Smooth muscle cell (in vitro differentiated cells): ENCODE results near the gene SCN3B. TPM values are rescaled to one million over a fixed set of nuclear protein-coding genes. Genes with fewer than 3 reads are reported as not detected.

ENCODE experiments used
- DNase-seq: peaks from one replicate; lab custom pipeline; 2025; ENCODE audit not compliant: unreplicated experiment; lab: John Stamatoyannopoulos, UW
- H2AFZ ChIP-seq: fragments of 200-600 bp; sonication (generic); 2 replicates; pipeline ENCODE4 v1.6.0; 2016; ENCODE audit warnings: antibody characterized with exemption, low read depth, mild to moderate bottlenecking
- H3F3A ChIP-seq: fragments of 200-600 bp; sonication (generic); 2 replicates; pipeline ENCODE4 v1.6.0; 2017; ENCODE audit warnings: antibody characterized with exemption, low read depth
- H3K27ac ChIP-seq: fragments of 200-600 bp; sonication (generic); 2 replicates; pipeline ENCODE4 v1.5.1; 2016; ENCODE audit warnings: low read depth, mild to moderate bottlenecking
- H3K27me3 ChIP-seq: fragments of 200-600 bp; sonication (generic); 2 replicates; pipeline ENCODE4 v1.6.1; 2016; ENCODE audit warnings: low read depth, mild to moderate bottlenecking
- H3K36me3 ChIP-seq: fragments of 200-600 bp; sonication (generic); 2 replicates; pipeline ENCODE4 v1.5.1; 2016; ENCODE audit warnings: low read depth
- H3K4me1 ChIP-seq: fragments of 200-600 bp; sonication (generic); 2 replicates; pipeline ENCODE4 v1.5.1; 2016; ENCODE audit warnings: low read depth
- H3K4me2 ChIP-seq: fragments of 200-600 bp; sonication (generic); 2 replicates; pipeline ENCODE4 v1.6.0; 2016; ENCODE audit warnings: mild to moderate bottlenecking
- H3K4me3 ChIP-seq: fragments of 200-600 bp; sonication (generic); 2 replicates; pipeline ENCODE4 v1.5.1; 2016; ENCODE audit warnings: mild to moderate bottlenecking
- H3K79me2 ChIP-seq: fragments of 200-600 bp; sonication (generic); 2 replicates; pipeline ENCODE4 v1.6.0; 2016; ENCODE audit warnings: low read depth, mild to moderate bottlenecking
- H3K9ac ChIP-seq: fragments of 200-600 bp; sonication (generic); 2 replicates; pipeline ENCODE4 v1.6.0; 2016; ENCODE audit warnings: low read depth
- H3K9me3 ChIP-seq: fragments of 200-600 bp; sonication (generic); replicated peaks from 2 replicates; pipeline ENCODE4 v1.5.1; 2016; ENCODE audit warnings: low read depth
- H4K20me1 ChIP-seq: fragments of 200-600 bp; sonication (generic); 2 replicates; pipeline ENCODE4 v1.6.0; 2016; ENCODE audit warnings: low read depth
- WGBS: methylation state at CpG from one replicate; pipeline ENCODE4 v1.1.7; 2016; ENCODE audit warnings: low lambda C conversion rate; 5-methylcytosine and 5-hydroxymethylcytosine counted together
- polyA plus RNA-seq: library from polyadenylated mRNA; unstranded; fragments of >200 nt; fragmentation: Nextera tagmentation; extraction: Ambion mirVana; gene quantifications from 2 replicates; pipeline ENCODE4 v1.2.1, GENCODE V29; 2016
- total RNA-seq: library from RNA; depleted of rRNA; stranded (reverse); fragments of >200 nt; gene quantifications from 2 replicates; pipeline ENCODE4 v1.2.3, GENCODE V29; 2014
- TF ChIP-seq, protein P1 (sequence below): fragments of 200-600 bp; sonication (generic); IDR thresholded peaks from 2 replicates; pipeline ENCODE4 v1.5.1; 2017; ENCODE audit warnings: borderline replicate concordance, mild to moderate bottlenecking, antibody characterized with exemption; ENCODE audit not compliant: insufficient read depth, poor library complexity, severe bottlenecking

Gene SCN3B
- total and polyA plus RNA-seq, 2 experiments from 2014 or later: under 0.01 to 0.23 TPM

DNA sequence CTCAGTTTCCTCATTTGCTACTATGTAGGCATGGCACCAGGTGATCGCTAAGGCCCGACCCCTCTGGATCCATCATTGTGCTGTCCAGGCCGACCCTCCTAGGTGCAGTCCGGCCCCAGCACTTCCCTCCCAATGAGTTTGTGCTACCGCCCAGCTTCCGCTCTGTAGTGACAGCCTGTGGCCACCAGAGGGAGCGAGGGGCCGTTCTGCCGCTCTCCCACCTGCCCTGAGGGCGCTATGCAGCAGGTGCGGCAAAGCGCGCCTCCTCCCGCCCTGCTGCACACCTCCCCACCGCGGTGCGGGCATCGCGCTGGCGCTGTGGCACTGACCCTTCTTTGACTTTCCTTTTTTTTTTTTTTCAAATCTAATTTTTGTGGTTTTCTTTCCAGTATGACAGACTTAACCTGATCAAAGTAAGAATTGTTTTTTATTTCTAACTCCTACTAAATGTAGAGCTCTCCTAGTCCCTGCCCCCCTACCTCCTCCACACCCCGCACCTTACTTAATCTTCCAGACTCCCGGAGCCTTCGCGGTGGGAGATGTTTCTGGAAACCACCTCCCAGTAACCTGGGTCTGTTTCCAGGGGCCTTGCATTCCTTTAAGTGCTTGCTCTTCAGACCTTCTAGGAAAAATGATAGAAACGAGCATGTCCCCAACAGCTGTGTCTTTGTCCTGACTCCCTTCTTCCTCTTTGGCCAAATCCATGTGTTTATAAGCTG lies 73.7 kb downstream of the SCN3B start:
- Histone ChIP-seq H2AFZ (no peak overlapping the region), H4K20me1 (no peaks in the 10 kb centered on the region), H3K4me3 (no peak overlapping the region), H3K27ac (no peak overlapping the region), H3K9me3 (no peaks in the 10 kb centered on the region), H3F3A (no peaks in the 10 kb centered on the region), H3K4me2 (no peak overlapping the region), H3K4me1 (peaks cover 6% of the 10 kb centered on the region), H3K27me3 (peaks cover 10% of the 10 kb centered on the region), H3K9ac (no peak overlapping the region), H3K36me3 (no peaks in the 10 kb centered on the region), H3K79me2 (no peaks in the 10 kb centered on the region)
- TF ChIP-seq, protein P1, sequence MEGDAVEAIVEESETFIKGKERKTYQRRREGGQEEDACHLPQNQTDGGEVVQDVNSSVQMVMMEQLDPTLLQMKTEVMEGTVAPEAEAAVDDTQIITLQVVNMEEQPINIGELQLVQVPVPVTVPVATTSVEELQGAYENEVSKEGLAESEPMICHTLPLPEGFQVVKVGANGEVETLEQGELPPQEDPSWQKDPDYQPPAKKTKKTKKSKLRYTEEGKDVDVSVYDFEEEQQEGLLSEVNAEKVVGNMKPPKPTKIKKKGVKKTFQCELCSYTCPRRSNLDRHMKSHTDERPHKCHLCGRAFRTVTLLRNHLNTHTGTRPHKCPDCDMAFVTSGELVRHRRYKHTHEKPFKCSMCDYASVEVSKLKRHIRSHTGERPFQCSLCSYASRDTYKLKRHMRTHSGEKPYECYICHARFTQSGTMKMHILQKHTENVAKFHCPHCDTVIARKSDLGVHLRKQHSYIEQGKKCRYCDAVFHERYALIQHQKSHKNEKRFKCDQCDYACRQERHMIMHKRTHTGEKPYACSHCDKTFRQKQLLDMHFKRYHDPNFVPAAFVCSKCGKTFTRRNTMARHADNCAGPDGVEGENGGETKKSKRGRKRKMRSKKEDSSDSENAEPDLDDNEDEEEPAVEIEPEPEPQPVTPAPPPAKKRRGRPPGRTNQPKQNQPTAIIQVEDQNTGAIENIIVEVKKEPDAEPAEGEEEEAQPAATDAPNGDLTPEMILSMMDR: peak; percentile 92
- WGBS: 12% methylated on average over 25 of the region's 25 CpGs
- DNase-seq: no peak

DNA sequence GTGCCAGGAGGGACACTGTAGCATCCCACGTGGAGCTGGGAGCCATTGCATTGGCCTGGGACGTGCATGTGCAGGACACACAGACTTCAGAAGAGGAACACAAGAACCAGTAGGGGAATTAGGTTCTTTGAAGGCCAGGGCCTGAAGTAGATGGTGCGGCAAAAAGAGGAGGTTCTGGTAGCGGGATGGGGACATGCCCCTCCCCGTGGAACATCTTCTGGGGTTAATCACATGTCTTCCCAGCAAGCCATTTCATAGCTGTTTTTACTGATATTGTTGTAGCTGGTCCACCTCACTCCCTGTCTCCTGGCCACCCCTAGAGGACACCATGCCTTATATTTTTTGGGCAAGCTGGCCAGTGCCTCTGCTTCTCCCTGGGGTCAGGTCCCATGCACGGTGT lies 74.3 kb downstream of the SCN3B start:
- no peaks in the 10 kb centered on the region for H4K20me1 ChIP-seq
- H3K4me2 ChIP-seq: no peak overlapping the region
- H3K79me2 ChIP-seq: no peaks in the 10 kb centered on the region
- no peak overlapping the region for H3K4me3 ChIP-seq
- H3K27ac ChIP-seq: no peak overlapping the region
- no peak overlapping the region for H3K9ac ChIP-seq
- DNase-seq: no peak
- H3K4me1 ChIP-seq: peaks cover 3% of the 10 kb centered on the region
- H2AFZ ChIP-seq: no peak overlapping the region
- peaks cover 14% of the 10 kb centered on the region for H3K27me3 ChIP-seq
- 92% methylated on average over 6 of the region's 6 CpGs for WGBS
- no peaks in the 10 kb centered on the region for H3K9me3 ChIP-seq
- TF ChIP-seq, protein P1: no peak
- no peaks in the 10 kb centered on the region for H3F3A ChIP-seq
- H3K36me3 ChIP-seq: no peaks in the 10 kb centered on the region

DNA sequence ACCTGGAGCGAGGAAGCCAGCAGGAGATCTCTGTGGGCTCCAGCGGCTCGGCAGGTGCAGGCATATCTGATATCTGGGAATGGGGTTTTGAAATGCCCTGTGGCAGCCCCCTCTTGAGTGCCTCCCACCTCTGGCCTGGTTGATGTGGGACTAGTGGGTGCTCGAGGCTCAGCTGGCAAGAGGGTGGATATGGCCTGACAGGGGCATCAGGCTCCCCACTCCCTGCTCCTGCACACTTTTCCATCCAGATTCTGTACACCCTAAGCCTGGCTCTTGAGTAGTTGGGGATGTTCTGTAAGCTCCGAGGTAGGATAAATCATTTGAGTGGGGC lies 75.0 kb downstream of the SCN3B start:
- Histone ChIP-seq H3K27me3 (peaks cover 14% of the 10 kb centered on the region), H3K9me3 (no peaks in the 10 kb centered on the region), H3K27ac (no peak overlapping the region), H3K79me2 (no peaks in the 10 kb centered on the region), H3K4me2 (no peak overlapping the region), H2AFZ (no peak overlapping the region), H4K20me1 (no peaks in the 10 kb centered on the region), H3F3A (no peaks in the 10 kb centered on the region), H3K4me1 (peaks cover 3% of the 10 kb centered on the region), H3K36me3 (no peaks in the 10 kb centered on the region), H3K4me3 (no peak overlapping the region), H3K9ac (no peak overlapping the region)
- 90% methylated on average over 5 of the region's 5 CpGs for WGBS
- TF ChIP-seq, protein P1: no peak
- no peak for DNase-seq

Other genes with a start within 250 kb of the SCN3B start
- 3.4 and 4.3 TPM in 2 replicates for gene GRAMD1B, start 224.4 kb downstream of the SCN3B start, total RNA-seq
- gene GRAMD1B, start 224.4 kb downstream of the SCN3B start, polyA plus RNA-seq: 2.4 and 2.7 TPM in 2 replicates
- 3.6 and 6.3 TPM in 2 replicates for gene ZNF202, start 87.0 kb upstream of the SCN3B start, total RNA-seq
- 6.1 and 6.2 TPM in 2 replicates for gene ZNF202, start 87.0 kb upstream of the SCN3B start, polyA plus RNA-seq
- not detected in 2 replicates for gene OR6X1, start 99.9 kb upstream of the SCN3B start, total RNA-seq
- gene OR6X1, start 99.9 kb upstream of the SCN3B start, polyA plus RNA-seq: not detected in 2 replicates
- not detected in 2 replicates for gene OR6M1, start 151.7 kb upstream of the SCN3B start, total RNA-seq
- gene OR6M1, start 151.7 kb upstream of the SCN3B start, polyA plus RNA-seq: not detected in 2 replicates
- gene TMEM225, start 231.0 kb upstream of the SCN3B start, total RNA-seq: not detected in 2 replicates
- not detected in 2 replicates for gene TMEM225, start 231.0 kb upstream of the SCN3B start, polyA plus RNA-seq
- gene OR8D4, start 247.5 kb upstream of the SCN3B start, total RNA-seq: not detected in 2 replicates
- not detected in 2 replicates for gene OR8D4, start 247.5 kb upstream of the SCN3B start, polyA plus RNA-seq